HG03060 (cell line): ENCODE results near the gene GTF3C1.

Experiments
- ATAC-seq: cut with Tn5 transposase; IDR thresholded peaks from one replicate; pipeline ENCODE4 v1.9.1; 2021; ENCODE audit warnings: low read depth, moderate number of reproducible peaks; ENCODE audit not compliant: unreplicated experiment

GTF3C1 gene

DNA sequence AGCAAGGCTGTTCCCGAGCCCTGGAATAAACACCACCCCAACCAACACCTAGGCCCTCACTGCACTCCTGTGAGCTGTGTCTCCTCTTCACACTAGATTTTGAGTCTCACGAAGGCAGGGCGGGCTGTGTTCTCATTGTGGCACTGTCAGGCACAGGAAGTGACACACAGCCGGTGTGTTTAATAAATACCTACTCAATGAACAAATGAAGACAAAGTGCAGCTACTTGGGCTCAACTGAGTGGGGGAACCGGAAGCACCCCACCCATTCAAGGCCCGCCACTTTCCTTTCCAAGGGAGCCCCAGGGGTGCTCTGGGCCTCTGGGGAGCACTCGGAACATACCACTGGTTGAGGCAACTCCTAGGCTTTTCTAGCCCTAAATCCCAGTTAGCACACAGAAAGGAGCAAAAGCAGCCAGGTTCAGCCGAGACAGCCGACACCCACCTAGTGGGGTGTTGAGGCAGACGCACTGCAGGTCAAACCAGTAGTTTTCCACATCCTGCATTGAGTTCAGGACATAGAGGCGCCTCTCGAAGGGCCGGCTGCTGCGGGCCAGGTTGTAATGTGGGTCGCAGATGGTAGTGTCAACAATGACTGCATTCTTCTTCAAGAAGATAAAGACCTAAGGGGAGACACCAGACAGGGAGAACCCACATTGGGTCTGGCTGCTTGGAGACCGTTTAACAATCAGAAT lies 57.7 kb downstream of the GTF3C1 start:
- ATAC-seq, result no peak

DNA sequence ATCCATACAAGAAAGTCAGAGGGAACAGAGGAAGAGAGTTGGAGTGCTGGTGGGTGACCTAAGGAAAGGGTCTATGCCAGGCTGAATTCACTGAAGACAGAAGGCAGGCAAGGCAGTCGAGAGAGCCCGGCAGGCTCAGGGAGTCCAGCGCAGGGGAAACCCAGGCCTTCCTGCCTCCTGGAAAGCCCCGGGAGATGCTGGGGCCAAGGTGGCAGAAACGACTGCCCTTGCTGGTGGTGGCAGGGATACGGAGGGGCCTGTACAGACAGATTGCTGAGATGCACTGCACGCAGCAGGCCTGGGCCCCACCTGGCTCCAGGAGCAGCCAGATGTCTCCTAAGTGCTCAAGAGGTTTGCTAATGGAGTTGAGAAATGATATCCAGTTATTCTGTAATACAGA lies 59.8 kb downstream of the GTF3C1 start:
- ATAC-seq, result no peak

DNA sequence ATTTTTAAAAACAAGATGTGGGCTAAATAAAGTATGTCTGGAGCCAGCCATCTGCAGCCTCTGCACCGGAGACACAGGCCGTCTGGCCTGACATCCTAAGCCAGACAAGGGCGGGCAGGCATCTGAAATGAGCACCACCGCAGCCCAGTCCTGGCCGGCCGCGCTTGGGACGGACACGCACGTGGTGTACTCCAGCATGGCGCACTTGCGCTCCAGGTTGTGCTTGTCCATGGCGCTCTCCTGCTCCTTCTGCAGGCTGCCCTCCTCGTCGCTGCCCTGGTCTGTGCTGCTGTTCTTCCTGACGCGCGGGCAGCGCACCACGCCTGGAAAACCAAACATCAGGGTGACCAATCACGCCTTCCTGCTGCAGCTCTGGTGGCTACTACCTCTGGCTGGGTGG lies 60.3 kb downstream of the GTF3C1 start:
- no peak for ATAC-seq

- no peak for ATAC-seq
These were observed 63.0 kb downstream of the GTF3C1 start for GRCh38 chr16:27486760-27487159.

DNA sequence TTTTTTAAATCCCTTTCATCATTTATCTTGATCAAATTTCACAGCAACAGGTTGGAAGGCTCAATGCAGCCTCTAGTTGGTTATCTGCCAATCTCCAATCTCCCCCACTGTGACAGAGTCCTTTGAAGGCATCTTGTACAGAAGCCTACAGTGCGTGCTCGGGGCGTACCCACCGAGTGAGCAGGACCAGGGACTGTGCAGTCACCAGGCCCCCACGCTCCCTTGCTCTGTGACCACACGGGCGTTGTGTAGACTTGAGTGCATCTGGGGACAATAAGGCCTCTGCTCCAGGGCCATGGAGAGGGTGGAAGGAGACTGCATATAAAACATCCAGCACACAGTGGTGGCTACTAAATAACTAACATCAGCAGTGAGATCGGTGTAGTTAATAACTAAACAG lies 63.4 kb downstream of the GTF3C1 start:
- no peak for ATAC-seq

DNA sequence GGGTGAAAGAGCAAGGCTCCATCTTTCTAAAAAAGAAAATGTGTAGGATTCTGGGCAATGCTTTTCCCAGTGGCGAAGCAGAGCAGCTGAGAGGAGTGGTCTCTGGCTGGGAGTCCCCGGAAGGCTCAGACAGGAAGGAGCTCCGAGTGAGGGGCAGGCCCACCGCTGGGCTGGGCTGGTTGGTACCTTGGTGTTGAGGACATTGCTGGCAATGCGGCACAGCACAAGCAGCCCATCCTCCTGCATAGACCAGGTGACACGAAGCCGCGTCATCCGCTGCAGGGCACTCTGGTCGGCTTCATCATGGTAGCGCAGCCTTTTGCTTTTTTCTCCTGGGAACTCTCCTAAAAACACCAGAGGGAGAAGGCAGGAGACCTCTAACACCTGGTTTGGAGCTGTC lies 63.9 kb downstream of the GTF3C1 start:
- ATAC-seq, result no peak

GRCh38 chr16:27485126-27485525 lies 64.6 kb downstream of the GTF3C1 start:
- ATAC-seq, result no peak

- ATAC-seq, result no peak
These were observed 66.1 kb downstream of the GTF3C1 start for GRCh38 chr16:27483624-27484023.

DNA sequence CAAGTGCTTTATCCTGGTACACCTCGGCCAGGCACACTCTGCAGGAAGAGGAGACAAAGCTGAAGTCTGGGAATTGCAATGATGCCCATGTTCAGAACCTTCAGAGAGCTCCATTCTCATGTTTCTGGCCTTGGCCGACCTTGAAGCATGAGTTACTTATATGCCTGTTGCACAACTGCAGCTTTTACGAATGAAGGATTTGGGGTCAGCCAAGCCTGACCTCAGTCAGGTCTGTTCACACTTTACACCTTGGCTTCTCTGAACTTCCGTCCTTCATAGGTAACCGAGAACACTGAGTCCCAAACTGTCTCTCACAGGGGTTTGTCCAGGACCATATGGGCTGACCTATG lies 66.7 kb downstream of the GTF3C1 start:
- no peak for ATAC-seq

GRCh38 chr16:27482397-27483087 lies 67.2 kb downstream of the GTF3C1 start:
- no peak for ATAC-seq

DNA sequence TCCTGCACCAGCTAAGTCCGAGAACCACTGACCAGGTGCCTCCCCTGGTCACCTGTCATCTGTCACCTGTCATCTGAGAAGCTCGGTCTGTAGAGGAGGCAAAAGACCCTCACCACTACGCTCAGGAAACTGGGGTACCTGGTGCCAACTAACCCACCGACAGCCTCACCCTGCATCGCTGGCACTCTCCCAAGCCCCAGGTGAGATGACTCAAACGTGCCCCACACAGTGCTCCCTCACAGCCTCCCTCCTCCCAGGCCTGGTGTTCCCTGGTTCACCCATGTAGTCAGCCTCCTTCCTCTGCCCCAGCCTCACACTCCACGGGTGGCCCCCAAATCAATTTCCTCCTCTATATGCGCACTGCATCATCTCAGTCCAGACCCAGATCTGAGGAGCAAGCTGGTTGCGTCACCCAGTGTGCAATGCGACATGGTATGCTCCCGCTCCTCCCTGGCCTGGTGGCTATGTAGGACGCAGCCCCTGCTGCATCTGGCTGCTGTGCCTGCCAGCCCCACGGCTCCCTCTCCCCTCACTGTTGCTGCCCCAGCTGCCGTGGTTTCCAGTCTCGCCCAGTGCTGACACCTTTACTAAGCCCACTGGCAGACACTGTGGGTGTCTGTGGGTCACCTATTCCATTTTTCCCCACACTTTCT lies 68.3 kb downstream of the GTF3C1 start:
- no peak for ATAC-seq

DNA sequence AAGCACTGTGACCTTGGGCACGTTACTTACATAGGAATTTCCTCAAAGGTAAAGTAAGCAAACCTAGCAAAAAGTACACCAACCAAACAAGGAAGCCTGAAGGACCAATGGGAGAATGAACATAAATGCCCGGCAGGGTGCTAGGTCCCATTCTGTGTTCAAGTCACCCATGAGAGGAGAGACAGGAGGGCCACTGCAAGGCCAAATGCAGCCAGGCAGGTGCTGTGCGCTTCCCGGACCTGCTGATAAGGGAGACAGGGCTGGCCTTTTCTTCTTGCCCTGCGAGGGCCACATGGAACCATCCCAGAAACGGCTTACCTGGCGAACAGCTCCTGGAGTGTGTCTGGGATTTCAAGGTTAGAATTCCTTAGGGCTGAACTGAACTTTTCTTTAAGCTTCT lies 69.0 kb downstream of the GTF3C1 start:
- ATAC-seq, result no peak

GRCh38 chr16:27476240-27476639 lies 73.5 kb downstream of the GTF3C1 start:
- no peak for ATAC-seq

GRCh38 chr16:27475561-27475960 lies 74.2 kb downstream of the GTF3C1 start:
- no peak for ATAC-seq

DNA sequence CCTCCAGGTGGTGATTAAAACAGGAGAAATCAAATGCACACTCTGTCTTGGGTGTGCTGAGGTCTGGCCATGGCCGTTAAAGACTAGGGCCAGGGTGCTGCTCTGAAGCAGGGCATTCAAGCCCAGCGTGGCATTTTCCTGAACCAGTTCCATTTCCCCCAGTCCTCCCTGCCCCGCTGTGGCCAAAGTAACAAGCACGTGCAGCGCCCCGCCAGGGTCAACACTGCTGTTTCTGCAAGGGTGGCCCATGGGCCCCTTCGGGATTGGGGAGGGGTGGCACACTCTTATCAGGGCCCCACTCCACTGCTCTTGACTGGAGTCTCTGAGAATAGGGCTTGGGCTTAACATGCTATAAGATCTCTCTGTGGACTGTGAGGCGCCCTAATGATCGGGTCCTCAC lies 74.8 kb downstream of the GTF3C1 start:
- ATAC-seq, result no peak

- no peak for ATAC-seq
These were observed 75.7 kb downstream of the GTF3C1 start for GRCh38 chr16:27474041-27474440.

DNA sequence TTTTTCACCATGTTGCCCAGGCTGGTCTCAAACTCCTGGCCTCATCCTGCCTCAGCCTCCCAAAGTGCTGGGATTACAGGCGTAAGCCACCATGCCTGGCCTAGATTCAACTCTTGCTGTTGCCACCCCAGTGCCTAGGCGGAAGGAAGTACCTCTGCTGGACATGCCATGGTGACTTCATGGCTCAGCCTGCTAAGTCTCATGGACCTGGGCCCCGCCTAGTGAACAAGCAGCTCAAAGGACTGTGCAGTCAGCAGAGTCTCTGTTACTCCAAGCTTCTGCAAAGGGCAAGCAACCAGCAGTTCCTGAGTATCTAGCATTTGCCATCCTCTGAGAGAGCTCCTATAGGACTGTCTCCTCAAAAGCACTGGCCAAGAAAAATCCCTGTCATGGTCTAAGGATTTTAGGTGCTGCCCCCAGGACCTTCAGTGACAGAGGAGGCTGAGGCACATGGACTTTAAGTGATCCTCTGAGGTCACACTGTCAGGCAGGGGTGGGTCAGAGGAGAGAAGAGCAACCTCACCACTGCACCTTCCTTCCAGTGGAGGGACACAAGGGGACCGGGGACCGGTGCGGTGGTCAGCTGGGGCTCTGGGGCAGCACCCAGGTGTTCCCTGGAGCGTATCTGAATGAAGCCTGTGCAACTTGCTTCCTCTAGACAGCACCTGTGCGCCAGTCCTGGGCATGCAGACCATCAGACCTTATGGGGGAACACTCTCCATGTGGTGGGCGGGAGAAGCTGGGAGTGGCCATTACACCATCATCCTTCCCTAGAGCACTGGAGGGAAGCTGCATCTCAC lies 76.4 kb downstream of the GTF3C1 start:
- no peak for ATAC-seq

- ATAC-seq, result no peak
These were observed 77.4 kb downstream of the GTF3C1 start for GRCh38 chr16:27472091-27473020.

GRCh38 chr16:27471661-27472060 lies 78.1 kb downstream of the GTF3C1 start:
- no peak for ATAC-seq
